ENCODE measurements around the gene HMGXB3. TPM values are rescaled to one million over a fixed set of nuclear protein-coding genes. Genes with fewer than 3 reads are reported as not detected.
A peak's percentile ranks its signal among the peaks of the same experiment; 100 is the strongest.

Gene HMGXB3
- total RNA-seq, 2 donors from 2014 or later, result 22.6 to 43.5 TPM

DNA sequence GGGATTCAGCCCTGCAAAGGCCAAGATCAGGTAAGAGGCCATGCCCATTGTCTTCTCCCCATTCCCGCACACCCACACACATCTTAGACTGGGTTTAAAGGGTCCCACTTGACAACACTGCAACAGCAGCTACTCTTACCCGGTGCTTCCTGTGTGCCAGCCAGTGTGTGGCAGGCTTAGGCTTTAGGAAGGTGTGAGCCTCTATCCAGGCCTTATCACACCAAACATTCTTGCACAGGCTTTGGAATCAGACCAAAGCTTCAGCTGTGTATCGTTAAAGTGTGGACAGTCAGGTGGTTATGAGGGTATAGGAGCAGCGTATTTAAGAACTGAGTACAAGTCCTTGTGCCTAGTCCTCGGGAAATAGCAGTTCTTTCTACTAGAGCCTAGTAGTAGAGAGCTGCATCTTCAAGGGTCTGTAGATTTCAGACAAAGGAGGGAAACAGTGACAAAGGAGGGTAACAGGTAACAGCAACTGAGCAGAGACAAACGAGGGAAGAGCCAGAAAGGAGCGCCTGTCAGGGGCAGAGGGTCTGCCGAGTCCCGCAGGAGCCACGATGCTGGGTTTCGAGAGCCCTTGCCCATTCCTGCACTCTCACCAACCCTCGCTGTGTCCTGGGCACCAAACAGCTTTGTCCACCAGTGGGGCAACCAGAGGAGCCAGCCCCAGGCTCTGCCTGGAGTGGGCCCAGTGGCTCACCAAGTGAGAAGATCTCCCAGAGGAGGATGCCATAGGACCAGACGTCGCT, 55.0 kb downstream of the HMGXB3 start:
- WGBS, 2 donors, result 72 to 79% methylated on average over 14 of the region's 14 CpGs
- no peaks in the 10 kb centered on the region for H3K9me3 ChIP-seq
- peaks cover 6 to 28% of the 10 kb centered on the region in 2 donors for H3K36me3 ChIP-seq (replicated peaks in 1 of 2; ENCODE audit: insufficient read depth in 1 of 2, low read depth in 2 of 2)
- H3K27me3 ChIP-seq, result no peaks in the 10 kb centered on the region
- no peak for TF ChIP-seq POLR2A (IDR thresholded peaks at IDR 0.05)
- TF ChIP-seq, protein P1, sequence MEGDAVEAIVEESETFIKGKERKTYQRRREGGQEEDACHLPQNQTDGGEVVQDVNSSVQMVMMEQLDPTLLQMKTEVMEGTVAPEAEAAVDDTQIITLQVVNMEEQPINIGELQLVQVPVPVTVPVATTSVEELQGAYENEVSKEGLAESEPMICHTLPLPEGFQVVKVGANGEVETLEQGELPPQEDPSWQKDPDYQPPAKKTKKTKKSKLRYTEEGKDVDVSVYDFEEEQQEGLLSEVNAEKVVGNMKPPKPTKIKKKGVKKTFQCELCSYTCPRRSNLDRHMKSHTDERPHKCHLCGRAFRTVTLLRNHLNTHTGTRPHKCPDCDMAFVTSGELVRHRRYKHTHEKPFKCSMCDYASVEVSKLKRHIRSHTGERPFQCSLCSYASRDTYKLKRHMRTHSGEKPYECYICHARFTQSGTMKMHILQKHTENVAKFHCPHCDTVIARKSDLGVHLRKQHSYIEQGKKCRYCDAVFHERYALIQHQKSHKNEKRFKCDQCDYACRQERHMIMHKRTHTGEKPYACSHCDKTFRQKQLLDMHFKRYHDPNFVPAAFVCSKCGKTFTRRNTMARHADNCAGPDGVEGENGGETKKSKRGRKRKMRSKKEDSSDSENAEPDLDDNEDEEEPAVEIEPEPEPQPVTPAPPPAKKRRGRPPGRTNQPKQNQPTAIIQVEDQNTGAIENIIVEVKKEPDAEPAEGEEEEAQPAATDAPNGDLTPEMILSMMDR (IDR thresholded peaks at IDR 0.05), result no peak
- H3K4me1 ChIP-seq, result peaks cover 7% of the 10 kb centered on the region
- DNase-seq, result no peak
- intact Hi-C loops (cut with DNase I), result no loop called here
- H3K27ac ChIP-seq, result no peak overlapping the region
- no peak for ATAC-seq
- no peak overlapping the region for H3K4me3 ChIP-seq

DNA sequence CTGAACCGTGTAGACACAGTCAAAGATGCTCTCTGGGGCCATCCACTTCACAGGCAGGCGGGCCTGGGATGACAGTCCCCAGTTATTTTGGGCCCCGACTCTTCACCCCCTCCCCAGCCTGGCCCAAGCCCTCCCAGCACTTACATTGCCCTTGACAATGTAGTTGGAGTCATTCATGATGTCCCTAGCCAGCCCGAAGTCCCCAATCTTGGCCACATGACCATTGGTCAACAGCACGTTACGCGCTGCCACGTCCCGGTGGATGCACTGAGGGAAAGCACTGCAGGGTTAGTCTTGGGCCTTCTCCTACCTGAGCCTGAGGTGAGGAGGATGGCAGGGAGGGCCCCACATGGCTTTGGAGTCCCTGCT, 55.5 kb downstream of the HMGXB3 start:
- no peak overlapping the region for H3K27ac ChIP-seq
- ATAC-seq (no peak), DNase-seq (no peak)
- H3K27me3 ChIP-seq, result no peaks in the 10 kb centered on the region
- H3K4me3 ChIP-seq, result no peak overlapping the region
- intact Hi-C loops (cut with DNase I), result no loop called here
- H3K9me3 ChIP-seq, result no peaks in the 10 kb centered on the region
- peaks cover 7% of the 10 kb centered on the region for H3K4me1 ChIP-seq
- H3K36me3 ChIP-seq (replicated peaks in 1 of 2; ENCODE audit: insufficient read depth in 1 of 2, low read depth in 2 of 2), result peaks cover 6 to 22% of the 10 kb centered on the region in 2 donors
- no peak for TF ChIP-seq POLR2A (IDR thresholded peaks at IDR 0.05)
- TF ChIP-seq, protein P1 (IDR thresholded peaks at IDR 0.05), result no peak
- 76 to 94% methylated on average over 4 to 9 of the region's 9 CpGs for WGBS, 2 donors

DNA sequence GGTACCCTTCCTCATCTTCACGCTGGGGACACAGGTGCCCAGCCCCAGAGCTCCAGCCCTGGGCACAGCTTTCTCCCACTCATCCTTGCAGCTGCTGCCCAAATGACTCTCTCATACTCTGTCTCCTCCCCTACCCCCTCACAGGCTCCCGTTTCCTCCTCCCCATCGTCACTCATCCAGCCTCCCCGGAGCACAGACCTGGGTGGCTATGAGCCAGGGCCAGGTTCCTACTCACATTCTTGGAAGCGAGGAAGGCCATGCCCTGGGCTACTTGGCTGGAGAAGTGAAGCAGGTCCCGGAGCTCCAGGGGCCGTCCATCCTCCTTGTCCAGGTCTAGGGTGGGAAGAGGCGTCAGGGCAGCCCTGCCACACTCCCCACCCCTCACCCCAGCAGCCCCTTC, 56.5 kb downstream of the HMGXB3 start:
- H3K9me3 ChIP-seq, result no peaks in the 10 kb centered on the region
- peak; percentile 19 for ATAC-seq

DNA sequence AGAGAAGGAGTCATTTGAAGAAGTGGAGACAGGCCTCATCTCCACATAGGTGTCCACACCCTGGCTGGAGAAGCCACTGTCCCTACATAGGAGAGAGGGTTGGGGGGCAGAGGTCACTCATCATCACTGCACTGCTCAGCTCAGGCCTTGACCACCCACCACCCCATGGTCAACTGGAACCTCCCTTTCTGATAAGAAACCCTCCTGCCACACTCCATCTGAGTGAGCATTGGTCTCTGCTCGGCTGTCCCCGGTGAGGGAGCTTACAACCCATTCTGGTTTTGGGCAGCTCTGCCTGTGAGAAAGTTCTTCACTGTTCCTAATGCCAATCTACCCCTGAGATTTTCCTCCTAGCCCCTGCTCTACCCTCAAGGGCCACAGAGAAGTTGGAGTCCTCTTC, 57.0 kb downstream of the HMGXB3 start:
- peaks cover 4% of the 10 kb centered on the region for H3K4me1 ChIP-seq
- TF ChIP-seq POLR2A (IDR thresholded peaks at IDR 0.05), result no peak
- TF ChIP-seq, protein P1 (IDR thresholded peaks at IDR 0.05), result no peak
- no peak overlapping the region for H3K27ac ChIP-seq
- H3K36me3 ChIP-seq (replicated peaks in 1 of 2; ENCODE audit: insufficient read depth in 1 of 2, low read depth in 2 of 2), result peaks cover 0 to 14% of the 10 kb centered on the region in 2 donors
- ATAC-seq (no peak), DNase-seq (no peak)
- H3K9me3 ChIP-seq, result no peaks in the 10 kb centered on the region
- H3K27me3 ChIP-seq, result no peaks in the 10 kb centered on the region
- intact Hi-C loops (cut with DNase I), result no loop called here
- H3K4me3 ChIP-seq, result no peak overlapping the region
- WGBS, 2 donors, result 86 to 87% methylated on average over 2 of the region's 2 CpGs

More for the DNA sequence above, 56.5 kb downstream of the HMGXB3 start:
- no peak for DNase-seq
- Histone ChIP-seq H3K27me3 (no peaks in the 10 kb centered on the region), H3K4me1 (peaks cover 7% of the 10 kb centered on the region), H3K36me3 (replicated peaks in 1 of 2; ENCODE audit: insufficient read depth in 1 of 2, low read depth in 2 of 2) (peaks cover under 1 to 14% of the 10 kb centered on the region in 2 donors), H3K27ac (no peak overlapping the region), H3K4me3 (no peak overlapping the region)
- TF ChIP-seq, protein P1 (IDR thresholded peaks at IDR 0.05), result no peak
- no peak for TF ChIP-seq POLR2A (IDR thresholded peaks at IDR 0.05)
- 47 to 50% methylated on average over 8 of the region's 8 CpGs for WGBS, 2 donors
- intact Hi-C loops (cut with DNase I), result no loop called here

DNA sequence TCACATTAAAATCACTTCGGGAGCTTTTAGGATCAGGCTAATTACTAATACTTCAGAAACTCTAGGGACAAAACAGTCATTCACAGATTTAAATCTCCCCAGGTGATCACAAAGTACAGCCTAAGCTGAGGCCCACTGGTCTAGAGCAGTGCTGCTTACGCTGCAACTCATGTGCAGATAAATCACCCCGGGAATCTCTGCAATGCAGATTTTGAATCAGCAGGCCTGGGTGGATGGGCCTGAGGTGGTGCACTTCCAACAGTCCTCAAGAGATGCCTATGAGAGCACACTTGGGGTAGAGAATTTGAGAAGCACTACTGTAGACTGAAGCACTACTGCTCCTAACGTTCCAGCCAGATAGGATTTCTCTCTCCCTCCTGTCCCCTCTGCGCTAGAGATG, 57.5 kb downstream of the HMGXB3 start:
- H3K4me3 ChIP-seq, result no peak overlapping the region
- H3K9me3 ChIP-seq, result no peaks in the 10 kb centered on the region
- H3K36me3 ChIP-seq (replicated peaks in 1 of 2; ENCODE audit: insufficient read depth in 1 of 2, low read depth in 2 of 2), result peaks cover 0 to 12% of the 10 kb centered on the region in 2 donors
- DNase-seq (no peak), ATAC-seq (no peak)
- no peak for TF ChIP-seq POLR2A (IDR thresholded peaks at IDR 0.05)
- TF ChIP-seq, protein P1 (IDR thresholded peaks at IDR 0.05), result no peak
- intact Hi-C loops (cut with DNase I), result no loop called here
- 56 to 65% methylated on average over 3 to 5 of the region's 5 CpGs for WGBS, 2 donors
- H3K27me3 ChIP-seq, result no peaks in the 10 kb centered on the region
- no peak overlapping the region for H3K27ac ChIP-seq
- H3K4me1 ChIP-seq, result no peaks in the 10 kb centered on the region

All from body of pancreas (tissue), 4 donors.